ENCODE results near the gene DCLK1.

- TF ChIP-seq POLR2A (IDR thresholded peaks at IDR 0.05; ENCODE audit: low read length) (no peak), GATA1 (IDR thresholded peaks at IDR 0.05; ENCODE audit: low read depth, low read length) (no peak)
Observed at GRCh38 chr13:35731471-35731870, 399.7 kb downstream of the DCLK1 start.

Data from erythroblast (primary cell).